ENCODE measurements around the gene CIT.

CIT gene

DNA sequence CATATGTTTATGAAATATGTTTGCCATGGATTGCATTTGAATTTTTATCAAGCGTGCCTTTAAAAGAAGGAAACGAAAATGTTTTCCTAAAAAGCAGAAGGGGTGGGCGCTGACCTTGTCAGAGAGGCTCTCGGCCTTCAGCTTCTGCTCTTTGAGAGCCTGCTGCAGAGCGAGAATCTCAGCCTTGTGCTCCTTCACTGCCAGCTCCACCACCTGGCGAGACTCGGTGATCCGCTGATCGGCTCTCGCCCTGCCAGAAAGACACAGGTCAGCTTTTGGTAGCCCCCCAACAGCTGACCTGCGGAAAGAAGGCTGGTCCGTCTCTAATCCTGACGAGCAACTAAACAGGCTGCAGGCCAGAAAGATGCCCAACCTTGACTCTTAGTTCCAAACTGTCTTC lies 146.7 kb downstream of the CIT start:
- DNase-seq (ENCODE audit: low read depth): no peak
- H3K4me3 ChIP-seq (ENCODE audit: low read length): no peak overlapping the region
- TF ChIP-seq, protein P1, sequence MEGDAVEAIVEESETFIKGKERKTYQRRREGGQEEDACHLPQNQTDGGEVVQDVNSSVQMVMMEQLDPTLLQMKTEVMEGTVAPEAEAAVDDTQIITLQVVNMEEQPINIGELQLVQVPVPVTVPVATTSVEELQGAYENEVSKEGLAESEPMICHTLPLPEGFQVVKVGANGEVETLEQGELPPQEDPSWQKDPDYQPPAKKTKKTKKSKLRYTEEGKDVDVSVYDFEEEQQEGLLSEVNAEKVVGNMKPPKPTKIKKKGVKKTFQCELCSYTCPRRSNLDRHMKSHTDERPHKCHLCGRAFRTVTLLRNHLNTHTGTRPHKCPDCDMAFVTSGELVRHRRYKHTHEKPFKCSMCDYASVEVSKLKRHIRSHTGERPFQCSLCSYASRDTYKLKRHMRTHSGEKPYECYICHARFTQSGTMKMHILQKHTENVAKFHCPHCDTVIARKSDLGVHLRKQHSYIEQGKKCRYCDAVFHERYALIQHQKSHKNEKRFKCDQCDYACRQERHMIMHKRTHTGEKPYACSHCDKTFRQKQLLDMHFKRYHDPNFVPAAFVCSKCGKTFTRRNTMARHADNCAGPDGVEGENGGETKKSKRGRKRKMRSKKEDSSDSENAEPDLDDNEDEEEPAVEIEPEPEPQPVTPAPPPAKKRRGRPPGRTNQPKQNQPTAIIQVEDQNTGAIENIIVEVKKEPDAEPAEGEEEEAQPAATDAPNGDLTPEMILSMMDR (conservative IDR thresholded peaks at IDR 0.05; ENCODE audit: low read length): no peak

GRCh38 chr12:119729871-119730270 lies 147.2 kb downstream of the CIT start:
- DNase-seq (ENCODE audit: low read depth): no peak
- no peak overlapping the region for H3K4me3 ChIP-seq (ENCODE audit: low read length)
- TF ChIP-seq, protein P1 (conservative IDR thresholded peaks at IDR 0.05; ENCODE audit: low read length): no peak

- no peak for DNase-seq (ENCODE audit: low read depth)
- H3K4me3 ChIP-seq (ENCODE audit: low read length): no peak overlapping the region
- TF ChIP-seq, protein P1 (conservative IDR thresholded peaks at IDR 0.05; ENCODE audit: low read length): no peak
These were observed 148.7 kb downstream of the CIT start for GRCh38 chr12:119728444-119728745.

DNA sequence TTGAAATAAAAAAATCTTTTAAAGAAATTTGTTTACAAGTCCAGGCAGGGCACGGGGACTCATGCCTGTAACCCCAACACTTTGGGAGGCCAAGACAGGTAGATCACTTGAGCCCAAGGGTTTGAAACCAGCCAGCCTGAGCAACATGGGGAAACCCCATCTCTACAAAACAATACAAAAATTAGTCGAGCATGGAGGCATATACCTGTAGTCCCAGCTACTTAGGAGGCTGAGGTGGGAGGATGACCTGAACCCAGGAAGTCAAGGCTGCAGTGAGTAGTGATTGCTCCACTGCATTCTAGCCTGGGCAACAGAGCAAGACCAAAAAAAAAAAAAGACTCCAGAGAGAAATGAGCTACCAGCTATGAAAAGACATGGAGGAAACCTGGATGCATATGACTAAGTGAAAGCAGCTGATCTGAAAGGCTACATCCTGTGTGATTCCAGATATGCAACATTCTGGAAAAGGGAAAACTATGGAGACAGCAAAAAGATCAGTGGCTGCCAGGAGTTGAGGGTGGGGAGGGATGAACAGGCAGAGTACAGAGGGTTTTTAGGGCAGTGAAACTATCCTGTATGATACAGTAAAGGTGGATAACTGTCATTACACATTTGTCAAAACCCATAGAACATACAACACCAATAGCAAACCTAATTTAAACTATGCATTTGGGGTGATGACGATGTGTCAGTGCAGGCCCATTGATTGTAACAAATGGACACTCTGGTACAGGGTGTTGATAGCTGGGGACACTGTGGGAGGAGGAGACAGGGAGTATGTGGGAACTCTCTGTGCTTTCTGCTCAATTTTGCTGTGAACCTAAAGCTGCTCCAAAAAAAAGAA lies 149.3 kb downstream of the CIT start:
- DNase-seq (ENCODE audit: low read depth): no peak
- TF ChIP-seq, protein P1 (conservative IDR thresholded peaks at IDR 0.05; ENCODE audit: low read length): no peak
- no peak overlapping the region for H3K4me3 ChIP-seq (ENCODE audit: low read length)

- H3K4me3 ChIP-seq (ENCODE audit: low read length): no peak overlapping the region
- no peak for DNase-seq (ENCODE audit: low read depth)
- TF ChIP-seq, protein P1 (conservative IDR thresholded peaks at IDR 0.05; ENCODE audit: low read length): no peak
These were observed 151.6 kb downstream of the CIT start for GRCh38 chr12:119725523-119725922.

GRCh38 chr12:119721306-119721705 lies 155.8 kb downstream of the CIT start:
- TF ChIP-seq, protein P1 (conservative IDR thresholded peaks at IDR 0.05; ENCODE audit: low read length): no peak
- H3K4me3 ChIP-seq (ENCODE audit: low read length): no peak overlapping the region
- DNase-seq (ENCODE audit: low read depth): no peak

DNA sequence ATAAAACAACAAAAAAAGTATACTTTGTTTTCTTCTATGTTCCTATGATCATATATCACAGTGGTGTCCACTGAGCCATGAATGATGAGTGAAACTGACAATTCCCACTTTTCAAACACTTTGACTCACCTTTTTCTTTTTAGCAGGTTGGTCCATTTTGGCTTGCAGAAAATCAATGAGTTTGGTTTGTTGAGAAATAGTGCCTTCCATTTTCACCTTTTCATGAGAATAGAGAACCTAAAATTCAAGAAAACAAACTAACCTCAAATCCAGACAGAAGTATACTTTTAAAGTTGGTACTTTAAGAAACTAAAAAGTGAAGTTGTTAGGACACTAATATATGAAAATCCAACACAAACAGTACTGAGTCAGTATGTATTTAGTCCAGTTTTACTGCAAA lies 156.8 kb downstream of the CIT start:
- DNase-seq (ENCODE audit: low read depth): no peak
- TF ChIP-seq, protein P1 (conservative IDR thresholded peaks at IDR 0.05; ENCODE audit: low read length): no peak
- H3K4me3 ChIP-seq (ENCODE audit: low read length): no peak overlapping the region

All from AG10803 (cell line).